Renal cortex interstitium (tissue), 11 donors: ENCODE data around the gene CA11. TPM values are rescaled to one million over a fixed set of nuclear protein-coding genes. Genes with fewer than 3 reads are reported as not detected.
"Not testable (repeated sequence)": the region's sequence is repeated elsewhere in the genome, so short reads cannot be mapped to it uniquely, and the experiment has no call there.

Source experiments
- DNase-seq, 11 donors: peaks; one replicate each; pipeline ENCODE4 v3.0.0-alpha.2; 2013; ENCODE audit warnings: low read depth in 9 of 11, low spot score in 4 of 11; ENCODE audit errors: extremely low read depth in 1 of 11
- polyA plus RNA-seq, 3 donors: library from polyadenylated mRNA; unstranded; fragments of 120-200 nt; gene quantifications; one replicate each; pipeline ENCODE4 v1.2.1, GENCODE V29; 2013; ENCODE audit not compliant: insufficient read length in 3 of 3

The CA11 gene
- polyA plus RNA-seq, 3 donors, result 21.9 to 30.7 (median 29.2) TPM

- DNase-seq, result peak in 10 of 11 donors; percentile 88 to 95 (median 94)
These were observed 11.3 kb downstream of the CA11 start for GRCh38 chr19:48634424-48635262.

- no peak for DNase-seq
These were observed 12.0 kb downstream of the CA11 start for GRCh38 chr19:48634036-48634342.

- no peak for DNase-seq
These were observed 12.6 kb downstream of the CA11 start for GRCh38 chr19:48633148-48634035.

GRCh38 chr19:48632692-48633147 lies 13.3 kb downstream of the CA11 start:
- no peak for DNase-seq

DNA sequence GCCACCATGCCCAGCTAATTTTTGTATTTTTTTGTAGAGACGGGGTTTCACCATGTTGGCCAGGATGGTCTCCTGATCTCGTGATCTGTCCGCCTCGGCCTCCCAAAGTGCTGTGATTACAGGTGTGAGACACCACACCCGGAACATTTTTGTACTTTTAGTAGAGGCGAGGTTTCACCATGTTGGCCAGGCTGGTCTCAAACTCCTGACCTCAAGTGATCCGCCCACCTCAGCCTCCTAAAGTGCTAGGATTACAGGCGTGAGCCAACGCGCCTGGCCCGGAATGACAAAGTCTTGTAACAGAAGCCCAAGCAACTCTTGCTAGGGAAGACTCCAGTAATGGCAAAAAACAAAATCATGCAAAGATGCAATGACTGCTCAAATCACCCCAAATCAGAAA lies 13.7 kb downstream of the CA11 start:
- DNase-seq, result not testable (repeated sequence)

- no peak for DNase-seq
These were observed 14.8 kb downstream of the CA11 start for GRCh38 chr19:48631225-48631624.

DNA sequence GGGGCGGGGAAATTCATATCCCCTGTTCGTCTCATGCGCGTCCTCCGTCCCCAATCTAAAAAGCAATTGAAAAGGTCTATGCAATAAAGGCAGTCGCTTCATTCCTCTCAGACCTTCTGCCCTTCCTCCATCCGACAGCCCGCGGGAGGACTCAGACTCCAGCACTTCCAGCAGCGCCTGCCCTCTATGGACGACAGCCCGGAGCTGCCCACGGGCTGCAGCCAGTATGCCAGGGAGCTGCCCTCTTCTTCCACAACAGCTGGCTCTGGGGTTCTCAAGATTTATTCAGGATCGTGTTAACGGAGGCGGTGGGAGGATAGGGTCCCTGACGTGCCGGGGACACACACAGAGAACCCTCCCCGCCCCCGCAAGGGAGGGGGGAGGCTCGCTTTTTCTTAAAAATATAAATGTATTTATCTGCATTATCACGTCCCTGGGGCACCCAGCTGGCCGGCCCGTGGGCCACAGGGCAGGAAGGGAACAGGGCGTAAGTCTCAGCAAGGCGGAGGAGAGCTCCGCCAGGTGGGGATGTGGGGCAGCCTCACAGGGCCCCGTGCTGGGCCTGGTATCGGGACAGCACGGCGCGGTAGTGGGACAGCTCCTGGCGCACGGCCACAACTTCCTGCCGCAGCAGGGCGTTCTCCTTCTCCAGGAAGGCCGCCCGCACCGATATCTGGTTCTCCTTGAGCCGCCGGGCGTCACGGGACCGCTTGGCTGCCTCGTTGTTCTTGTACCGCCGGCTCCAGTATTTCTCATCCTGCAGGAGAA lies 15.5 kb downstream of the CA11 start:
- peak in 1 of 11 donors; percentile 54 for DNase-seq

- DNase-seq, result no peak
These were observed 16.2 kb downstream of the CA11 start for GRCh38 chr19:48629599-48630295.

DNA sequence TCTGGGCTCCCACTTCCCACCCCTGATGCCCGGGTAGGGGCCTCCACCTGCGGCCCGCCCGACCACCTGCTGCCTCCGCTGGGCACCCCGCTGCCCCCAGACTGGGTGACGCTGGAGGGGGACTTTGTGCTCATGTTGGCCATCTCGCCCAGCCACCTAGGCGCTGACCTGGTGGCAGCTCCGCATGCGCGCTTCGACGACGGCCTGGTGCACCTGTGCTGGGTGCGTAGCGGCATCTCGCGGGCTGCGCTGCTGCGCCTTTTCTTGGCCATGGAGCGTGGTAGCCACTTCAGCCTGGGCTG lies 16.7 kb downstream of the CA11 start:
- no peak for DNase-seq

GRCh38 chr19:48628486-48629296 lies 17.3 kb downstream of the CA11 start:
- DNase-seq, result no peak

- no peak for DNase-seq
These were observed 18.1 kb downstream of the CA11 start for GRCh38 chr19:48627865-48628314.

GRCh38 chr19:48627201-48627864 lies 18.7 kb downstream of the CA11 start:
- no peak for DNase-seq

DNA sequence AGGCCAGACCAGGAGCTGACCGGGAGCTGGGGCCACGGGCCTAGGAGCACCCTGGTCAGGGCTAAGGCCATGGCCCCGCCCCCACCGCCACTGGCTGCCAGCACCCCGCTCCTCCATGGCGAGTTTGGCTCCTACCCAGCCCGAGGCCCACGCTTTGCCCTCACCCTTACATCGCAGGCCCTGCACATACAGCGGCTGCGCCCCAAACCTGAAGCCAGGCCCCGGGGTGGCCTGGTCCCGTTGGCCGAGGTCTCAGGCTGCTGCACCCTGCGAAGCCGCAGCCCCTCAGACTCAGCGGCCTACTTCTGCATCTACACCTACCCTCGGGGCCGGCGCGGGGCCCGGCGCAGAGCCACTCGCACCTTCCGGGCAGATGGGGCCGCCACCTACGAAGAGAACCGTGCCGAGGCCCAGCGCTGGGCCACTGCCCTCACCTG lies 20.1 kb downstream of the CA11 start:
- no peak for DNase-seq

GRCh38 chr19:48624791-48625723 lies 20.9 kb downstream of the CA11 start:
- DNase-seq, result no peak

DNA sequence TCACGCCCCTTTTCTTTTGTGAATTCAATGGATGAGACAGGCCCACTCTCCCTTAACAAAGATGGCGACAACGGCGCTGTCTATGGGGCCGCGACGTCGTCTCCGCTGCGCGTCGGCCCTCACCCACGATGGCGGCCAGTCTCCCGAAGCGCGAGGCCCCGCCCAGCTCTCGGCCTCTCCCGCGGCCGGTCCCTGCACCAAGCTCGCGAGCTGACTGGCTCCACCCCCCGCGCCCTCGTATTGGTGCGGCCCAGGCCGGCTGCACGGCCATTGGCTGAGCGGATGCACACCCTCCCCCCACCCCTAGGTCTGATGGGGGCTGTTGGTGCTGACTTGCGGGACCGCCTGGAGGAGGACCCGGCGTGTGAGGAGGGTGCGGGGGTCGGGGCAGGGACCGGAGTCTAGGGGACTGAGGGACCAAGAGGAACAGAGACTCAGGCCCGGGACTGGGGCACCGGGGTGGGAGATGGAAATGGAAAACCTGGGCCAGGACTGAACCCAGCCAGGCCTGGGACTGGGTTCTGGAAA lies 21.9 kb downstream of the CA11 start:
- peak; percentile 88 to 98 (median 97) for DNase-seq

DNA sequence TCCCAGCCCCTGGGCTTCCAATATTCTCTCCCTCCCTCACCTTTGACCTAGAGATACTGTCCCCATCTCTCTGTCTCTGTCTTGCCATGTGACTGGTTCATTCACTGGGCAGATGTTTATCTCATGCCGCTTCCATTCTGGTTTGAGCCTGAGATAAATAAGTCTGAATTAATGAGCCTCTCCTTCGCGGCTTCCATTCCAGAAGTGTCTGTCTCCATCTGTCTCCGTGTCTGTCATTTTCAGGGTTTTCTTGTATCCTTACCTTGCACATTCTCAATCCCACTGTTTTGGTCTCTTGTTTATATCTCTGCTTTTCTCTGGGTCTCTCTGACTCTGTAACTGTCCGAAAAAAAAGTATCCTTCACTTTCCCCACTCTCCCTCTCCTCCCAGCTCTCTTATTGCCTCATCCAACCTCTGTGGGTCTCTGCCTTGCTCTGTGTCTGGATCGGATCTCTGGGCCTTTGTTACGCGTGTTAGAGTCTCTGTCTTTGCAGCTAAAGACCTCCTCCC lies 22.4 kb downstream of the CA11 start:
- no peak for DNase-seq
